ENCODE results near the gene ASXL1. TPM values are rescaled to one million over a fixed set of nuclear protein-coding genes. Genes with fewer than 3 reads are reported as not detected.

The ASXL1 gene
- total RNA-seq, 1 experiment from 2014 or later = 22.7 TPM

GRCh38 chr20:32416206-32416605 is 58.1 kb downstream of the ASXL1 start (continued):
- TF ChIP-seq AR (CRISPR knock-in tag; IDR thresholded peaks at IDR 0.05) (no peak), PRDM15 (CRISPR knock-in tag; IDR thresholded peaks at IDR 0.05) (no peak)

- Mint-ChIP-seq H3K27ac (no peak overlapping the region), H3K27me3 (ENCODE audit: low read depth) (no peaks in the 10 kb centered on the region), H3K4me1 (peaks cover 16% of the 10 kb centered on the region), H3K4me3 (no peak overlapping the region), H3K9me3 (peaks cover 4% of the 10 kb centered on the region), H3K36me3 (no peaks in the 10 kb centered on the region)
- ATAC-seq = no peak
- TF ChIP-seq FOXK1 (CRISPR knock-in tag; IDR thresholded peaks at IDR 0.05) = no peak
- no peak for TF ChIP-seq MLX (CRISPR knock-in tag; IDR thresholded peaks at IDR 0.05)
- no peak for TF ChIP-seq E2F1 (CRISPR knock-in tag; IDR thresholded peaks at IDR 0.05)
- no peak for TF ChIP-seq USF2 (CRISPR knock-in tag; IDR thresholded peaks at IDR 0.05)
- no peak for TF ChIP-seq ATF2 (CRISPR knock-in tag; IDR thresholded peaks at IDR 0.05; ENCODE audit: borderline replicate concordance, low read depth)
- no peak for TF ChIP-seq PRRX2 (CRISPR knock-in tag; IDR thresholded peaks at IDR 0.05)
- TF ChIP-seq ZSCAN18 (CRISPR knock-in tag; IDR thresholded peaks at IDR 0.05) = no peak
- TF ChIP-seq ZNF263 (CRISPR knock-in tag; IDR thresholded peaks at IDR 0.05; ENCODE audit: low read depth) = no peak
- no peak for TF ChIP-seq ATF6 (CRISPR knock-in tag; IDR thresholded peaks at IDR 0.05)
- TF ChIP-seq FOXP1 (CRISPR knock-in tag; IDR thresholded peaks at IDR 0.05; ENCODE audit: borderline replicate concordance) = no peak
- no peak for TF ChIP-seq ZBTB21 (CRISPR knock-in tag; IDR thresholded peaks at IDR 0.05; ENCODE audit: borderline replicate concordance)
- TF ChIP-seq OVOL2 (CRISPR knock-in tag; IDR thresholded peaks at IDR 0.05; ENCODE audit: borderline replicate concordance) = no peak
- no peak for TF ChIP-seq NFYB (CRISPR knock-in tag; conservative IDR thresholded peaks at IDR 0.05; ENCODE audit: low read depth)
- TF ChIP-seq SP1 (CRISPR knock-in tag; conservative IDR thresholded peaks at IDR 0.05) = no peak
- TF ChIP-seq SMAD3 (CRISPR knock-in tag; IDR thresholded peaks at IDR 0.05; ENCODE audit: borderline replicate concordance) = no peak
- no peak for TF ChIP-seq PREB (CRISPR knock-in tag; IDR thresholded peaks at IDR 0.05; ENCODE audit: borderline replicate concordance)
- ChIA-PET POLR2A (no interaction called here), CTCF (interaction anchor here (1.0 kb wide), 1 partner anchor 248 kb away, joined by 3 read pairs; no protein-coding TSS in a partner anchor)
- DNase-seq (ENCODE audit: low spot score) = no peak
Measured at GRCh38 chr20:32418376-32418775, 60.2 kb downstream of the ASXL1 start.
